Activated T-cell treated with anti-CD3 and anti-CD28 coated beads for 1 hour (primary cell): Measurements from ENCODE around the gene PCGF3.
"Not testable (repeated sequence)": the region's sequence is repeated elsewhere in the genome, so short reads cannot be mapped to it uniquely, and the experiment has no call there.

Source experiments
- DNase-seq: peaks from one replicate; pipeline ENCODE4 v3.0.0-alpha.2; 2020; ENCODE audit warnings: low read depth

Gene PCGF3

DNA sequence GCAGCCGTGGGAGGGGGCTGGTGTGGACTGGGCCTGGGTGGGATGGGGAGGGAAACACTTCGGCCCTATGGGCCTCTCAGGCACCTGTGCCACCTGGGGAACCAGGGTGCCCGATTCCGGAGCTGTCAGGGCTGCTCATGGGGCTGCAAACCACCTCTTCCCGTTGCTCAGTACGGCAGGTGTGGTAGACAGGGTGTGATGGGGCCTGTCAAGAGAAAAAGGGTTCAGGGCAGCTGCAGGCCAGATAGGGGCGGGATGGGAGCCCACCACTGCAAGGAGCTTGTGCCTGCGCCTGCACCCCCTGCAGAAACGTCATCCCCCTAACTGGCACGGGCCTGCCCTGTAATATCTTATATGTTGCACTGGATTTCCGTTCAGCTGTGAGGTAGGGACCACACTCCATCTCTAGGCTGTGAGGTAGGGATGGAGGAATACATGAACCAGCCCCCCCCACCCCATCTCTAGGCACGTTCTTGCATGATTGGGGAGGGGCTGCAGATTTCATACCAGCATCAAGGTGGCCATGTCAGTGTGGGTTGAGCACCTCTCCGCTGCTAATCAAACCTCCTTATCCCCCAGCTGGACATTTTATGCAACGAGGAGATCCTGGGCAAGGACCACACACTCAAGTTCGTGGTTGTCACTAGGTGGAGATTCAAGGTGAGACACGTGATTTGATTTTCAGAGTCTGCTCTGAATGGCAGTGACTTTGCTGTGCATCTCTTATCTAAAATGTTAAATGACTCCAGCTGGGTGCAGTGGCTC lies 59.0 kb downstream of the PCGF3 start:
- DNase-seq, result no peak

- no peak for DNase-seq
Observed at GRCh38 chr4:766152-766515, 60.5 kb downstream of the PCGF3 start.

DNA sequence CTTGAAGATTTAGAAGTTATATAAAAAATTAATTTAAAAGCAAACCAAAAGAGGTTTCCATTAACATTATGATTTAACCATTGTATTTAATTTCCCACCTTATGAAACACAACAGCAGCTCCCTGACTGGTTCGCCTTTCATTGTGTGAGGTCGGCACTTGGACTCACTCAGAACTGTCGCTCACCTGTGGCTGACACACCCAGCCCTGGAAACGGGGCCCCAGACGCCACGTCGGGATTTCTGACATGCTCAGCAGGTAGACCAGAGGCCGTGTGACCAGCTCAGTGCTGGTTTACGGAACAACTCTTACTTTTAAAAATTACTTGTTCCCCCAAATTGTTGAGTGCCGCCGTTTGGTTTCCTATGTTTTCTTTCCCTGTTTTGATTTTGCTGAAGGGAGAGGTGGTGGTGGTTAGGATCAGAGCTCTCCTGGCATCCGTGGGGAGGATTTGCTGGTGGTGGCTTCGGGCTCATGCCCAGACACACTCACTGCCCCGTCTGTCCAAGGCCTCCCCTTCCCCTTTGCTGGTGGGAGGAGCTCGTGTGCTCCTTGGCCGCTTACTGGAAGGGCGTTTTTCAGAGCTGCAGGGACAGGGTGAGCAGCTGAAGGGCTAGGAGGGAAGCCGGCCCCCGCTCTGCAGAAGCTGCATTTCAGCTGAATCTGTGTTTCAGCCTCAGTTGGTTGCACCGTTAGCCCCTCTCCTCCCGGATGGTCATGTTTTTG lies 61.1 kb downstream of the PCGF3 start:
- DNase-seq, result no peak

- no peak for DNase-seq
Observed at GRCh38 chr4:768076-768475, 62.4 kb downstream of the PCGF3 start.

- no peak for DNase-seq
Observed at GRCh38 chr4:768995-769394, 63.4 kb downstream of the PCGF3 start.

GRCh38 chr4:769511-769910 lies 63.9 kb downstream of the PCGF3 start:
- DNase-seq, result no peak

DNA sequence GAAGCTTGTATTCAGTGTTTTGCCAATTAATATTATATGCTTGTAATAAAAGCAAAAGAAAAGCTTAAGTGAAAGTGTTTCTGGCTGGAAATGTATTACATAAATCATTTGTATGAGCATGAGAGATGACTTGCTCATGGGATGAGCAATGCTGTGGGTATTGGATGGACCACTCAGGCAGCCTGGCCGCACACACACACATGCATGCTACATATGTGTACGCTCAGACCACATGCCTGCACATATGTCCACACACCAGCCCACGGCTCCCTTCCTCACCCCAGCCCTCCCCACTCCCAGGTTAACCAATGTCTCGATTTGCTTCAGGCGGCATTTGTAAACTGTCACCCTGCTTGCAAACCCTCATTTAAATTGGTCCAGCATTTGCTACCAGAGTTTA lies 64.4 kb downstream of the PCGF3 start:
- no peak for DNase-seq

DNA sequence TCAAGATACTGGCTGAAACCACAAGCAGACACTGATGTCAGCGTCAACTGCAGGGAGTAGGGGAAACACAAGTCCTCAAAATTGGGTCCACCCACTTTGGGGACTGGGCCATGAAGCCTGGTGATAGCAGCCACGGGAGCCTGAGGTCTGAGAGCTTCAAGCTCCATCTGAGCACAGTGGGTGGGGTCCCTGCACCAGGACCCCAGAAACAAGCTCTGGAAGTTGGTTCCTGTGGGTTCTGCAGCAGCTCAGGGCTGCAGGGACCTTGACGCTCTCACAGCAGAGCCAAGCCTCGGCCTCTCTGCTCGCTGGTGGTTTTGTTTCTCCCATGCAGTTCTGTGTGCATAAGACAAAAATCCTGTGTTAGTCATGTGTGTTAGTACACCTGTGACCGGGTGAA lies 65.8 kb downstream of the PCGF3 start:
- DNase-seq, result no peak

DNA sequence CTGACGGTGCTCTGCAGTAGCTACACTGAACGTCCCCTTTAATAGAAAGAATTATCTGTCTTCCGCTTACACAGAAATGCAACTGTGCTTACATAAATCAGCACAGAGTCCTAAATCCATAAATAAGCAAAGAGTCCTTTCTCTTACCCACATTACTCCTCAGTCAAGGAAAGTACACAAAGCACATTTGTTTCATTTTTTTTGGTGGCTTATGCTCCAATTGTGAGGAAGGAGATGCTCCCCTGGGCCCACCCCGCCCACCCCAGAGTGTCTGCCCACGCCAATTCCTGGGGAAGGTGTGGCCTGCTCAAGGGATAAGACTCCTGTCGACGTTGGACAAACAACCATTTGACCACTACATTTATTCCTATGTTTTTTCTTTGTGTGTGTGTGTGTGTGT lies 66.5 kb downstream of the PCGF3 start:
- DNase-seq, result no peak

GRCh38 chr4:772776-773175 lies 67.1 kb downstream of the PCGF3 start:
- no peak for DNase-seq

DNA sequence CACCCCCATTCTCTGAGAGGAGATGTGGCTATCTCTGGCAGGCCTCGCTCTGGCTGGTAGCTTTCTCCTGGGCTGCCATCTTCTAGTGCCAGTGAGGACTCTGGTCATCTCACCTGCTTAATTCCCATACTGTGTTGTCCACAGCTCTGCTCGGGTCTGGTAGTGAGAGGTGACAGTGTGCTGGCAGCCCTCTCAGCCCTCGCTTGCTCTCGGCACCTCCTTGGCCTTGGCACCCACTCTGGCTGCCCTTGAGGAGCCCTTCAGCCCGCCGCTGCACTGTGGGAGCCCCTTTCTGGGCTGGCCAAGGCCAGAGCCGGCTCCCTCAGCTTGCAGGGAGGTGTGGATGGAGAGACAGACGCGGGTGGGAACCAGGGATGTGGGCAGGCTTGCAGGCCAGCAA lies 67.6 kb downstream of the PCGF3 start:
- DNase-seq, result no peak

DNA sequence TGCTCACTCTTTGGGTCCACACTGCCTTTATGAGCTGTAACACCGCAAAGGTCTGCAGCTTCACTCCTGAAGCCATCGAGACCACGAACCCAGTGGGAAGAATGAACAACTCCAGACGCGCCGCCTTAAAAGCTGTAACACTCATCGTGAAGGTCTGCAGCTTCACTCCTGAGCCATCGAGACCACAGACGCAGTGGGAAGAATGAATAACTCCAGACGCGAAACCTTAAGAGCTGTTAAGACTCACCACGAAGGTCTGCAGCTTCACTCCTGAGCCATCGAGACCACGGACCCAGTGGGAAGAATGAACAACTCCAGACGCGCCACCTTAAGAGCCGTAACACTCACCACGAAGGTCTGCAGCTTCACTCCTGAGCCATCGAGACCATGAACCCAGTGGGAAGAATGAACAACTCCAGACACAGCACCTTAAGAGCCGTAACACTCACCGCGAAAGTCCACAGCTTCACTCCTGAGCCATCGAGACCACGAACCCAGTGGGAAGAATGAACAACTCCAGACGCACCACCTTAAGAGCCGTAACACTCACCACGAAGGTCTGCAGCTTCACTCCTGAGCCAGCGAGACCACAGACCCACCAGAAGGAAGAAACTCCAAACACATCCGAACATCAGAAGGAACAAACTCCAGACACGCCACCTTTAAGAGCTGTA lies 68.9 kb downstream of the PCGF3 start:
- DNase-seq, result not testable (repeated sequence)

DNA sequence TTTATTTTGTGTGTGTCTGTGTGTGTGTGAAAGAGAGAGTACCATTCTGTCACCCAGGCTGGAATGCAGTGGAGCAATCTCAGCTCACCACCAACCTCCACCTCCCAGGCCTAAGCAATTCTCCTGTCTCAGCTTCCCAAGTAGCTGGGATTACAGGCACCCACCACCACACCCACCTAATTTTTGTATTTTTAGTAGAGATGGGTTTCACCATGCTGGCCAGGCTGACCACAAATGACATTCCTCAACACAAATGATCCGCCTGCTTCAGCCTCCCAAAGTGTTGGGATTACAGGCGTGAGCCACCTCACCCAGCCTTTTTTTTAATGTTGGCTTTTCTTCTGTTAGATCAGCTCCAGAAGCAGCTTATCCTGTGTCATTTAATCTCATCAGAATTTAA lies 69.9 kb downstream of the PCGF3 start:
- not testable (repeated sequence) for DNase-seq

GRCh38 chr4:776743-777441 lies 71.3 kb downstream of the PCGF3 start:
- DNase-seq, result no peak

DNA sequence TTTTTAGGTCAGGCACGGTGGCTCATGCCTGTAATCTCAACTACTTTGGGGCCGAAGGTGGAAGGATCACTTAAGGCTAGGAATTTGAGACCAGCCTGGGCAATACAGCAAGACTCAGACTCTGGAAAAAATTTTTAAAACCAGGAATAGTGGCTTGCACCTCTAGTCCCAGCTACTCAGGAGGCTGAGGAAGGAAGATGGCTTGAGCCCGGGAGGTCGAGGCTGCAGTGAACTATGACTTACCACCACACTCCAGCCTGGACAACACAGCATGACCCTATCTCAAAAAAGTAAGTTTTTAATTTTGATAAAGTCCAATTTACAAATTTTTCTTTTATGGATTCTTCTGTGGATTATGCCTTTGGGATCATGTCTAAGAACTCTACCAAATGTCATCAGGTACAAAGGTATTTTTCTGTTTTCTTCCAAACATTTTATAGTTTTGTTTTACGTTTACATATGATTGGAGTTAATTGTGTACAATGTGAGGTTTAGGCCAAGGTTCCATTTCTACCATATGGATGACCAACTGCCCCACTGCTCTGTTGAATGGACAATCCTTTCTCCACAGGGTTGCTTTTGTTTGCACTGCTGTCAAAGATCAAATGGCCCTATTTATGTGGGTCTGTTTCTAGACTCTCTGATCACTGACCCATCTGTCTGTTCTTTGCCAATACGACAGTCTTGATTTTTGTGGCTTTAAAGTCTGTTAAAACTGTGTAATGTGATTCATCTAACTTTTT lies 72.1 kb downstream of the PCGF3 start:
- DNase-seq, result no peak

DNA sequence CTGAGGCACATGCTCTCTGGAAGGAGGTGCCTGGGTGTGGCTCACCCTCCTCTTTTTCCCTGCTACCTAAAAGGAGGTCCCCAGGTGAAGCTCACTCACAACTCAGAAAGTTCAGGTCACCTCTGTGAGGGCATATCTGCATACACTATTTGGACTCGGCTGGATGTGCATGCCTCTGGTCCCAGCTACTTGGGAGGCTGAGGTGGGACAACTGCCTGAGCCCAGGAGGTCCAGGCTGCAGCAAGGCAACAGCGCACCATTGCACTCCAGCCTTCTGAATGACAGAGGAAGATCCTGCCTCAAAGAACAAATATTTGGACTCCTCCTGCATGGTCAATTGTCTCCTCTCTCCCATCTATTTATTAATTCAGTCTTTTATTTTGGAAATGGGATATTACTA lies 73.9 kb downstream of the PCGF3 start:
- DNase-seq, result no peak

GRCh38 chr4:780255-780654 lies 74.6 kb downstream of the PCGF3 start:
- DNase-seq, result not testable (repeated sequence)

- DNase-seq, result no peak
Observed at GRCh38 chr4:780716-781492, 75.3 kb downstream of the PCGF3 start.

DNA sequence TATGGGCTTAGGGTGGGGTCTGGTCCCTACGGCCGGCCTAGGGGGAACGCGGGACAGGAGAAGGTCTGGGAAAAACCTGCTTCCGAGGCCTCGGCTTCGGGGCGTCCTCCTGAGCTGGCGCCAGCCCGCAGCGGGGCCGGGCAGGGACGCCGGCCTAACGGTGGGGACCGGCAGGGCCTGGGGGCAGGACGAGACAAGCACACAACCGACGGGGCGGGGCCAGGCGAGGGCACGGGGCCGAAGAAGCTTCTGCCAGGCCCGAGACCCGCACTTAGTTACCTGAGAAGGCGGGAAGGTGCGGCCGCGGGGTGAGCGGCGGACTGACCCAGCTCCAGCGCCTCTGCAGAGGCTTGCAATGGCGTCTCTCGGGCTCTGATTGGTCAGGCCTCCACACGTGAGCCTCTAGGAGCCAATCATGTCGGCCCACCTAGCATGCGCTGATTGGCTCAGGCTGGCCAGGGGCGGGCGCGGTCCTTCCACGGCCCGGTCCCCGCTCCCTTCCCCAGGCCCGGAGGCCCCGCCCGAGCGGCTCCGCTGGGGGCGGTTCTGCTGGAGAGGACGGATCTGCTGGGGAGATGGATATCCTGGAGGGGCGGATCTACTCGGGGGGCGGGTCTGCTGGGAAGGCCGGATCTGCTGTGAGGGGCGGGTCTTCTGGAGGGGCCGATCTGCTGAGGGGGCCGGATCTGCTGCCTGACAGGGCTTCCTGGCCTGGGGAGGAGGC lies 76.0 kb downstream of the PCGF3 start:
- peak; percentile 96 for DNase-seq
